ENCODE results near the gene PREPL.

The PREPL gene

GRCh38 chr2:44328750-44329149 is 32.5 kb downstream of the PREPL start:
- Histone ChIP-seq H3K36me3 (ENCODE audit: insufficient read depth, low read length) (peaks cover 62% of the 10 kb centered on the region), H3F3A (ENCODE audit: insufficient read depth, low read length) (no peaks in the 10 kb centered on the region), H2AFZ (ENCODE audit: low read length) (no peak overlapping the region), H3K4me2 (ENCODE audit: low read length) (no peak overlapping the region), H3K9ac (ENCODE audit: low read length) (no peak overlapping the region), H3K27me3 (ENCODE audit: insufficient read depth, low read length) (no peaks in the 10 kb centered on the region), H3K27ac (ENCODE audit: low read depth, low read length, poor library complexity, severe bottlenecking) (no peak overlapping the region), H3K4me1 (ENCODE audit: insufficient read depth, low read length, severe bottlenecking) (no peaks in the 10 kb centered on the region), H4K20me1 (ENCODE audit: insufficient read depth, low read length) (no peaks in the 10 kb centered on the region), H3K4me3 (ENCODE audit: low read depth, low read length, poor library complexity, severe bottlenecking) (no peak overlapping the region), H3K9me3 (ENCODE audit: low read length) (no peaks in the 10 kb centered on the region), H3K79me2 (ENCODE audit: insufficient read depth, low read length) (no peaks in the 10 kb centered on the region), H3K9me2 (ENCODE audit: low read depth, low read length) (no peaks in the 10 kb centered on the region)
- TF ChIP-seq CTCF (IDR thresholded peaks at IDR 0.05; ENCODE audit: low read length): no peak
- TF ChIP-seq EZH2 (IDR thresholded peaks at IDR 0.05; ENCODE audit: borderline replicate concordance, low read length): no peak

GRCh38 chr2:44326548-44327264 is 34.6 kb downstream of the PREPL start:
- Histone ChIP-seq H3K9ac (ENCODE audit: low read length) (no peak overlapping the region), H3F3A (ENCODE audit: insufficient read depth, low read length) (no peaks in the 10 kb centered on the region), H3K4me2 (ENCODE audit: low read length) (no peak overlapping the region), H3K27me3 (ENCODE audit: insufficient read depth, low read length) (no peaks in the 10 kb centered on the region), H3K79me2 (ENCODE audit: insufficient read depth, low read length) (no peaks in the 10 kb centered on the region), H3K27ac (ENCODE audit: low read depth, low read length, poor library complexity, severe bottlenecking) (no peak overlapping the region), H3K4me1 (ENCODE audit: insufficient read depth, low read length, severe bottlenecking) (no peaks in the 10 kb centered on the region), H3K4me3 (ENCODE audit: low read depth, low read length, poor library complexity, severe bottlenecking) (no peak overlapping the region), H3K9me2 (ENCODE audit: low read depth, low read length) (no peaks in the 10 kb centered on the region), H4K20me1 (ENCODE audit: insufficient read depth, low read length) (no peaks in the 10 kb centered on the region), H2AFZ (ENCODE audit: low read length) (no peak overlapping the region), H3K9me3 (ENCODE audit: low read length) (no peaks in the 10 kb centered on the region), H3K36me3 (ENCODE audit: insufficient read depth, low read length) (peaks cover 67% of the 10 kb centered on the region)
- TF ChIP-seq EZH2 (IDR thresholded peaks at IDR 0.05; ENCODE audit: borderline replicate concordance, low read length) (no peak), CTCF (IDR thresholded peaks at IDR 0.05; ENCODE audit: low read length) (no peak)

GRCh38 chr2:44325897-44326296 is 35.4 kb downstream of the PREPL start:
- H3K36me3 ChIP-seq (ENCODE audit: insufficient read depth, low read length): peaks cover 69% of the 10 kb centered on the region
- no peaks in the 10 kb centered on the region for H4K20me1 ChIP-seq (ENCODE audit: insufficient read depth, low read length)
- no peaks in the 10 kb centered on the region for H3K9me3 ChIP-seq (ENCODE audit: low read length)

More at GRCh38 chr2:44325897-44326296, 35.4 kb downstream of the PREPL start:
- TF ChIP-seq CTCF (IDR thresholded peaks at IDR 0.05; ENCODE audit: low read length) (no peak), EZH2 (IDR thresholded peaks at IDR 0.05; ENCODE audit: borderline replicate concordance, low read length) (no peak)
- H3K4me3 ChIP-seq (ENCODE audit: low read depth, low read length, poor library complexity, severe bottlenecking): no peak overlapping the region
- H3F3A ChIP-seq (ENCODE audit: insufficient read depth, low read length): no peaks in the 10 kb centered on the region
- H3K27me3 ChIP-seq (ENCODE audit: insufficient read depth, low read length): no peaks in the 10 kb centered on the region
- no peak overlapping the region for H3K4me2 ChIP-seq (ENCODE audit: low read length)
- no peaks in the 10 kb centered on the region for H3K9me2 ChIP-seq (ENCODE audit: low read depth, low read length)
- H3K9ac ChIP-seq (ENCODE audit: low read length): no peak overlapping the region
- no peak overlapping the region for H2AFZ ChIP-seq (ENCODE audit: low read length)
- no peak overlapping the region for H3K27ac ChIP-seq (ENCODE audit: low read depth, low read length, poor library complexity, severe bottlenecking)
- no peaks in the 10 kb centered on the region for H3K4me1 ChIP-seq (ENCODE audit: insufficient read depth, low read length, severe bottlenecking)
- no peaks in the 10 kb centered on the region for H3K79me2 ChIP-seq (ENCODE audit: insufficient read depth, low read length)

Data from OCI-LY1 (cell line).